Liver (tissue), 3 donors: ENCODE data around the gene LGR5.

Experiments used
- EGR1 ChIP-seq, 2 donors: IDR thresholded peaks; 2 replicates each; pipeline ENCODE4 v1.6.1; 2016 to 2018; ENCODE audit warnings: antibody characterized with exemption in 2 of 2, low read depth in 2 of 2
- FOXA1 ChIP-seq: IDR thresholded peaks from 2 replicates; pipeline ENCODE4 v1.6.1; 2016; ENCODE audit warnings: antibody characterized with exemption
- GABPA ChIP-seq, 2 donors: IDR thresholded peaks in 1 of 2; conservative IDR thresholded peaks in 1 of 2; 2 replicates each; pipeline ENCODE4 v1.6.1; 2016; ENCODE audit warnings: antibody characterized with exemption in 2 of 2, mild to moderate bottlenecking in 1 of 2, moderate library complexity in 1 of 2
- JUND ChIP-seq, 2 donors: IDR thresholded peaks; 2 replicates each; pipeline ENCODE4 v1.6.1; 2016; ENCODE audit warnings: antibody characterized with exemption in 2 of 2
- SP1 ChIP-seq: IDR thresholded peaks from 2 replicates; pipeline ENCODE4 v1.6.1; 2018; ENCODE audit warnings: antibody characterized with exemption, mild to moderate bottlenecking
- TAF1 ChIP-seq: conservative IDR thresholded peaks from 2 replicates; pipeline ENCODE4 v1.6.1; 2016; ENCODE audit warnings: antibody characterized with exemption, mild to moderate bottlenecking
- YY1 ChIP-seq: IDR thresholded peaks from 2 replicates; pipeline ENCODE4 v1.6.1; 2016; ENCODE audit warnings: antibody characterized with exemption, mild to moderate bottlenecking
- TF ChIP-seq, protein P1 (sequence below): IDR thresholded peaks from 2 replicates; pipeline ENCODE4 v1.6.1; 2016; ENCODE audit warnings: antibody characterized with exemption
- TF ChIP-seq, protein P2 (sequence below): fragments of 150-350 bp; IDR thresholded peaks from 2 replicates; pipeline ENCODE4 v1.5.1; 2017; ENCODE audit warnings: improper control_type of control experiment, low read depth, low read length; ENCODE audit not compliant: missing input control
- TF ChIP-seq, protein P3 (sequence below): IDR thresholded peaks from 2 replicates; pipeline ENCODE4 v1.6.1; 2016; ENCODE audit warnings: antibody characterized with exemption
- TF ChIP-seq, protein P4 (sequence below): IDR thresholded peaks from 2 replicates; pipeline ENCODE4 v1.6.1; 2016; ENCODE audit warnings: antibody characterized with exemption
- TF ChIP-seq, protein P5 (sequence below): IDR thresholded peaks from 2 replicates; pipeline ENCODE4 v1.6.1; 2016; ENCODE audit warnings: antibody characterized with exemption, mild to moderate bottlenecking
- donor health status: healthy.
- donor health status: healthy.

DNA sequence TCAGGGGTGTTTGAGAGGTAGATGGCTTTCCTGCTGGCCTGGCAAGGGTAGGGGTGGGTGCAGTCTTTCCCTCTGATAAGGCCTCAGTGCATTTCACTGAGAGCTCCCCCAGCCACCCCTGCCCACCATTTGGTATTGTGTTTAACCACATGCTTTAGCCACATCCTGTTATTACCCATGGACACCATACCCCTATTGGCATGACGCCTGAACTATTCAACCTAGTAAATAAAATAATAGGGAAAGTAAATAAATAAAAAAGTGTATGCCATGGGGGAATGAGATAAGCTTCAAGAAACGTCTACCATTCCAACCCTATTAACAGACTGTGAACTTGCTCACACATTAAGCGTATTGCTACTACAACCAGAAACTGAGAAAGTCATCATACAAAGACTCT lies 7.6 kb upstream of the LGR5 start:
- TF ChIP-seq YY1 = no peak
- TF ChIP-seq, protein P1, sequence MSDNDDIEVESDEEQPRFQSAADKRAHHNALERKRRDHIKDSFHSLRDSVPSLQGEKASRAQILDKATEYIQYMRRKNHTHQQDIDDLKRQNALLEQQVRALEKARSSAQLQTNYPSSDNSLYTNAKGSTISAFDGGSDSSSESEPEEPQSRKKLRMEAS = no peak
- TF ChIP-seq SP1 = no peak
- TF ChIP-seq, protein P2, sequence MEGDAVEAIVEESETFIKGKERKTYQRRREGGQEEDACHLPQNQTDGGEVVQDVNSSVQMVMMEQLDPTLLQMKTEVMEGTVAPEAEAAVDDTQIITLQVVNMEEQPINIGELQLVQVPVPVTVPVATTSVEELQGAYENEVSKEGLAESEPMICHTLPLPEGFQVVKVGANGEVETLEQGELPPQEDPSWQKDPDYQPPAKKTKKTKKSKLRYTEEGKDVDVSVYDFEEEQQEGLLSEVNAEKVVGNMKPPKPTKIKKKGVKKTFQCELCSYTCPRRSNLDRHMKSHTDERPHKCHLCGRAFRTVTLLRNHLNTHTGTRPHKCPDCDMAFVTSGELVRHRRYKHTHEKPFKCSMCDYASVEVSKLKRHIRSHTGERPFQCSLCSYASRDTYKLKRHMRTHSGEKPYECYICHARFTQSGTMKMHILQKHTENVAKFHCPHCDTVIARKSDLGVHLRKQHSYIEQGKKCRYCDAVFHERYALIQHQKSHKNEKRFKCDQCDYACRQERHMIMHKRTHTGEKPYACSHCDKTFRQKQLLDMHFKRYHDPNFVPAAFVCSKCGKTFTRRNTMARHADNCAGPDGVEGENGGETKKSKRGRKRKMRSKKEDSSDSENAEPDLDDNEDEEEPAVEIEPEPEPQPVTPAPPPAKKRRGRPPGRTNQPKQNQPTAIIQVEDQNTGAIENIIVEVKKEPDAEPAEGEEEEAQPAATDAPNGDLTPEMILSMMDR = no peak
- TF ChIP-seq, protein P3, sequence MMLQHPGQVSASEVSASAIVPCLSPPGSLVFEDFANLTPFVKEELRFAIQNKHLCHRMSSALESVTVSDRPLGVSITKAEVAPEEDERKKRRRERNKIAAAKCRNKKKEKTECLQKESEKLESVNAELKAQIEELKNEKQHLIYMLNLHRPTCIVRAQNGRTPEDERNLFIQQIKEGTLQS = no peak
- TF ChIP-seq, protein P4, sequence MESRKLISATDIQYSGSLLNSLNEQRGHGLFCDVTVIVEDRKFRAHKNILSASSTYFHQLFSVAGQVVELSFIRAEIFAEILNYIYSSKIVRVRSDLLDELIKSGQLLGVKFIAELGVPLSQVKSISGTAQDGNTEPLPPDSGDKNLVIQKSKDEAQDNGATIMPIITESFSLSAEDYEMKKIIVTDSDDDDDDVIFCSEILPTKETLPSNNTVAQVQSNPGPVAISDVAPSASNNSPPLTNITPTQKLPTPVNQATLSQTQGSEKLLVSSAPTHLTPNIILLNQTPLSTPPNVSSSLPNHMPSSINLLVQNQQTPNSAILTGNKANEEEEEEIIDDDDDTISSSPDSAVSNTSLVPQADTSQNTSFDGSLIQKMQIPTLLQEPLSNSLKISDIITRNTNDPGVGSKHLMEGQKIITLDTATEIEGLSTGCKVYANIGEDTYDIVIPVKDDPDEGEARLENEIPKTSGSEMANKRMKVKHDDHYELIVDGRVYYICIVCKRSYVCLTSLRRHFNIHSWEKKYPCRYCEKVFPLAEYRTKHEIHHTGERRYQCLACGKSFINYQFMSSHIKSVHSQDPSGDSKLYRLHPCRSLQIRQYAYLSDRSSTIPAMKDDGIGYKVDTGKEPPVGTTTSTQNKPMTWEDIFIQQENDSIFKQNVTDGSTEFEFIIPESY = no peak
- TF ChIP-seq, protein P5, sequence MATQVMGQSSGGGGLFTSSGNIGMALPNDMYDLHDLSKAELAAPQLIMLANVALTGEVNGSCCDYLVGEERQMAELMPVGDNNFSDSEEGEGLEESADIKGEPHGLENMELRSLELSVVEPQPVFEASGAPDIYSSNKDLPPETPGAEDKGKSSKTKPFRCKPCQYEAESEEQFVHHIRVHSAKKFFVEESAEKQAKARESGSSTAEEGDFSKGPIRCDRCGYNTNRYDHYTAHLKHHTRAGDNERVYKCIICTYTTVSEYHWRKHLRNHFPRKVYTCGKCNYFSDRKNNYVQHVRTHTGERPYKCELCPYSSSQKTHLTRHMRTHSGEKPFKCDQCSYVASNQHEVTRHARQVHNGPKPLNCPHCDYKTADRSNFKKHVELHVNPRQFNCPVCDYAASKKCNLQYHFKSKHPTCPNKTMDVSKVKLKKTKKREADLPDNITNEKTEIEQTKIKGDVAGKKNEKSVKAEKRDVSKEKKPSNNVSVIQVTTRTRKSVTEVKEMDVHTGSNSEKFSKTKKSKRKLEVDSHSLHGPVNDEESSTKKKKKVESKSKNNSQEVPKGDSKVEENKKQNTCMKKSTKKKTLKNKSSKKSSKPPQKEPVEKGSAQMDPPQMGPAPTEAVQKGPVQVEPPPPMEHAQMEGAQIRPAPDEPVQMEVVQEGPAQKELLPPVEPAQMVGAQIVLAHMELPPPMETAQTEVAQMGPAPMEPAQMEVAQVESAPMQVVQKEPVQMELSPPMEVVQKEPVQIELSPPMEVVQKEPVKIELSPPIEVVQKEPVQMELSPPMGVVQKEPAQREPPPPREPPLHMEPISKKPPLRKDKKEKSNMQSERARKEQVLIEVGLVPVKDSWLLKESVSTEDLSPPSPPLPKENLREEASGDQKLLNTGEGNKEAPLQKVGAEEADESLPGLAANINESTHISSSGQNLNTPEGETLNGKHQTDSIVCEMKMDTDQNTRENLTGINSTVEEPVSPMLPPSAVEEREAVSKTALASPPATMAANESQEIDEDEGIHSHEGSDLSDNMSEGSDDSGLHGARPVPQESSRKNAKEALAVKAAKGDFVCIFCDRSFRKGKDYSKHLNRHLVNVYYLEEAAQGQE = no peak
- TF ChIP-seq GABPA (IDR thresholded peaks at IDR 0.05 in 1 of 2, conservative IDR thresholded peaks at IDR 0.05 in 1 of 2) = no peak
- no peak for TF ChIP-seq EGR1 (IDR thresholded peaks at IDR 0.05; ENCODE audit: low read depth in 2 of 2)
- no peak for TF ChIP-seq TAF1
- no peak for TF ChIP-seq JUND (IDR thresholded peaks at IDR 0.05)
- TF ChIP-seq FOXA1 = no peak
